Measurements from ENCODE around the gene CD164L2. TPM values are rescaled to one million over a fixed set of nuclear protein-coding genes. Genes with fewer than 3 reads are reported as not detected.

The CD164L2 gene
- total RNA-seq, 4 donors from 2014 or later = 0.50 to 0.63 (median 0.54) TPM; not detected in 1

DNA sequence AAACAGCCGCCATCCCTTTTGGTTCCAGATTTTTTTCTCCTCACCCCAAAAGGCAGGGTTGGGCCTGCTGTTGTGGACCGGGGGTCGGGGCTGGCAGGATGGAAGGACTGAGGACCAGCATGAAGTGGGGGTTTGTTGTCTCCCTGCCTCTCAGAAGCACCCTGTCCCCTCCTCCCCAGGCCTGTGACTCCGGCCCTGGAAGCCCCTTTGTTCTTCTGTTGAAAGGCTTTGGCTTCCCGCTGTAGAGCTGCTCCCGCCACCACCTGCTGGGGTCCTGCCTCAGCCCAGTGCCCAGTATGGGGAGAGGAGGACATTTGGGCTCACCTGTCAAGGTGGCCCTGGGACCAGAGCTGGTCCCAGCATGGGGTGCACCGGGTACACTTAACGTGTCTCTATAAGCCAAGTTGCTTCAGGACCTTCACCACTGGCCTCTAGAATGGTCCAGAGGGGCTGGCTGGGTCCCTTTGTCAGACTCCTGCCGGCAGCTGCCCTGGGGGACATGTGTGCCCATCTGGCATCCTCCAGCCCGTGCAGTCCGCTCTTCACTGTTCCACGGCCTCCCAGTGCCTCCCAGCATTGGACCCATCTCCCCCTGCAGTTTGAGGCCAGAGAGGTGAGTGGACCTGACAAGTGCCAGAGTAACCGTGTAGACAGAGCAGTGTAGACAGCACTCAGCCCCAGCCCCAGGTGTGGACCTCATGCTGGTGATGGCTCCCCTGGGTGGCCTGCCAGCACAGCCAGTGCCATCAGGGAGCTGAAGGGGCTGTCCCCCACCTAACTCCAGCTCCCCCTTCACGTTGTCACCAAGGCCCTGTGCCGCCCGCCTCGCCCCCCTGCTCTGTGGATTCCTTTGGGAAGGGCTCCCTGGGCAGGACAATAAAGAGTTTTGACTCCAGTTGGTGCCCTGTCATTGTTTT, 47.4 kb downstream of the CD164L2 start:
- Histone ChIP-seq H3K27ac (no peak overlapping the region), H3K4me1 (no peaks in the 10 kb centered on the region), H3K4me3 (replicated peaks in 1 of 3) (no peak overlapping the region), H3K36me3 (peaks cover 10 to 44% of the 10 kb centered on the region in 2 donors), H3K27me3 (no peaks in the 10 kb centered on the region), H3K9me3 (no peaks in the 10 kb centered on the region)
- intact Hi-C loops (cut with DNase I) = no loop called here
- TF ChIP-seq, protein P1, sequence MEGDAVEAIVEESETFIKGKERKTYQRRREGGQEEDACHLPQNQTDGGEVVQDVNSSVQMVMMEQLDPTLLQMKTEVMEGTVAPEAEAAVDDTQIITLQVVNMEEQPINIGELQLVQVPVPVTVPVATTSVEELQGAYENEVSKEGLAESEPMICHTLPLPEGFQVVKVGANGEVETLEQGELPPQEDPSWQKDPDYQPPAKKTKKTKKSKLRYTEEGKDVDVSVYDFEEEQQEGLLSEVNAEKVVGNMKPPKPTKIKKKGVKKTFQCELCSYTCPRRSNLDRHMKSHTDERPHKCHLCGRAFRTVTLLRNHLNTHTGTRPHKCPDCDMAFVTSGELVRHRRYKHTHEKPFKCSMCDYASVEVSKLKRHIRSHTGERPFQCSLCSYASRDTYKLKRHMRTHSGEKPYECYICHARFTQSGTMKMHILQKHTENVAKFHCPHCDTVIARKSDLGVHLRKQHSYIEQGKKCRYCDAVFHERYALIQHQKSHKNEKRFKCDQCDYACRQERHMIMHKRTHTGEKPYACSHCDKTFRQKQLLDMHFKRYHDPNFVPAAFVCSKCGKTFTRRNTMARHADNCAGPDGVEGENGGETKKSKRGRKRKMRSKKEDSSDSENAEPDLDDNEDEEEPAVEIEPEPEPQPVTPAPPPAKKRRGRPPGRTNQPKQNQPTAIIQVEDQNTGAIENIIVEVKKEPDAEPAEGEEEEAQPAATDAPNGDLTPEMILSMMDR (IDR thresholded peaks at IDR 0.05) = no peak
- TF ChIP-seq POLR2A (IDR thresholded peaks at IDR 0.05) = no peak
- 92 to 95% methylated on average over 13 to 16 of the region's 17 CpGs for WGBS, 2 donors
- DNase-seq = no peak

DNA sequence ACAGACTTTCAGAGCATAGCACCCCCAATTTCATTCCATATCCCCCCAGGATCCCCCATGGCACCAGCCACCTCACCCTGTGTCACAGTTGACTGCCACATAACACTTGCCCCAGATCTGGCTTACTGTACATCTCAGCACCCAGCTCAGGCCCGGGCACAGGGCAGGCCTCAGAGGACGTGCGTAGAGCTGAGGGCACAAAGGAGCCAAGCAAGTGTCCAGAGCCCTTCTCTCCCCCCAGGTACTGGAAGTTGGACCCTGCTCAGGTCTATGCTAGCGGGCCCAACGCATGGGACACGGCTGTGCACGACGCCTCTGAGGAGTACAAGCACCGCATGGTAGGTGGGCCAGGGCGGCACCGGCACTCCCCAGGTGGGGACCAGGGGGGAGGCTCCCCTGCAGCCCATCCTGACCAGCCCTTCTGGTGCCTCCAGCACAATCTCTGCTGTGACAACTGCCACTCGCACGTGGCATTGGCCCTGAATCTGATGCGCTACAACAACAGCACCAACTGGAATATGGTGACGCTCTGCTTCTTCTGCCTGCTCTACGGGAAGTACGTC, 49.3 kb downstream of the CD164L2 start:
- Histone ChIP-seq H3K4me3 (replicated peaks in 1 of 3) (no peak overlapping the region), H3K9me3 (no peaks in the 10 kb centered on the region), H3K27me3 (no peaks in the 10 kb centered on the region), H3K4me1 (no peaks in the 10 kb centered on the region), H3K36me3 (peaks cover 10 to 44% of the 10 kb centered on the region in 2 donors), H3K27ac (no peak overlapping the region)
- no peak for TF ChIP-seq POLR2A (IDR thresholded peaks at IDR 0.05)
- TF ChIP-seq, protein P1 (IDR thresholded peaks at IDR 0.05) = no peak
- intact Hi-C loops (cut with DNase I) = no loop called here
- no peak for DNase-seq
- WGBS, 2 donors = 95% methylated on average over 13 of the region's 17 CpGs; no CpG with 5 or more reads in 1 of the 2 donors

DNA sequence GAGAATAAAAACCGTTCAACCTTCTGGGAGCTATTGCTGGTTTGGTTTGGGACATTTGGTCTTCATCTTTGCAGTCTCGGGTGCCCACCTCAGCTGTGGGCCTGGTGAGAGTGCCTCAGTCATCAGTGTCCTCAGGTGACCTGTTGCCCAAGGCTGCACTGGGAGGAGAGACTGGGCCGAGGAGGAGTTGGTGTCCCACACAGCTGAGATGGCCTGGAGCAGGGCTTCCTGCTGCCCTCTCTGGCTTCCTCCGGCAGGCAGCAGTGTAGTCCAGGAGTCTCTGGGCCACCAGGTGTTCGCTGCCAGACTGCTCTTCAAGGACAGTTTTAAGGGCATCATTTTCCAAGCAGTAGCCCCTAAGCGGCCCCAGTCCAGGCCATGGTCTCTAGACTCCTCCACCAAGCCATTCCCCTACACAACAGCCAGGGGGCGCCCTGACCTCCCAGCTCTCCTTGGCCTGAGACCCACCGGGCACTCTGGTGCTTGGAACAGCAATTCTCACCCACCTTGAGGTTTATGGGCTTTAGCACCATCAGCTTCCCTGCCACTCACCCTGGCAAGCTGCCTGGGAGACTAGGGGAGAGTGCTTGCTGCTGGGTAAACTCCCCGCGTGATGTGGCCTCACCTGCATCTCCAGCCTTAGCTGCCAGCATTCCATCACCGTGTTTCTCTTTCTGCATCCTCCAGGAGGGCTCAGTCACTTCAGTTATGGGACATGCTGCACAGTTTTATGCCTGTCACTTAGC, 50.4 kb downstream of the CD164L2 start:
- TF ChIP-seq, protein P1 (IDR thresholded peaks at IDR 0.05) = peak; percentile 28 to 78 (median 62)
- TF ChIP-seq POLR2A (IDR thresholded peaks at IDR 0.05) = no peak
- Histone ChIP-seq H3K4me1 (no peaks in the 10 kb centered on the region), H3K9me3 (no peaks in the 10 kb centered on the region), H3K4me3 (replicated peaks in 1 of 3) (no peak overlapping the region), H3K27ac (no peak overlapping the region), H3K36me3 (peaks cover 10 to 44% of the 10 kb centered on the region in 2 donors), H3K27me3 (no peaks in the 10 kb centered on the region)
- 62 to 79% methylated on average over 7 to 11 of the region's 11 CpGs for WGBS, 2 donors
- DNase-seq = peak in 1 of 2 donors; percentile 30
- intact Hi-C loops (cut with DNase I) = no loop called here

DNA sequence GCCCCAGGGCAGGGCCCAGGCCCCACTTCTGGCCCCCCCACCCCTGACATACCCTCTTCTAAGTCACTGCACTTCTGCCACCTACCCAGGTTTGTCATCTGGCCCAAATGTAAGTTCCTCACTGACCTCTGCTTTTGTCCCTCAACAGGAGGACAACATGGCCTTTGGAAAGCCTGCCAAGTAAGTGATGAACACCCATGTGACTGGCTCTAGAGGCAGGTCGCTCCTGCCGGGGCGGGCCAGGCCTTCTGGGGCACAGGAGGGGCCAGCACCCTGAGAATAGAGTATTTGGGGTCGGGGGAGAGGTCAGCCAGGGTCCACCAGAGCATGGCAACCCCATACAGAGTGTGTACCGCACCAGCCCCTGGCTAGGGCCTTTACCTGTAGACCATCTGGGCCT, 51.2 kb downstream of the CD164L2 start:
- Histone ChIP-seq H3K36me3 (peaks cover 10 to 44% of the 10 kb centered on the region in 2 donors), H3K9me3 (no peaks in the 10 kb centered on the region), H3K27ac (no peak overlapping the region), H3K27me3 (no peaks in the 10 kb centered on the region), H3K4me1 (no peaks in the 10 kb centered on the region), H3K4me3 (replicated peaks in 1 of 3) (no peak overlapping the region)
- DNase-seq = no peak
- intact Hi-C loops (cut with DNase I) = no loop called here
- TF ChIP-seq, protein P1 (IDR thresholded peaks at IDR 0.05) = no peak
- no peak for TF ChIP-seq POLR2A (IDR thresholded peaks at IDR 0.05)
- 92 to 100% methylated on average over 1 to 5 of the region's 5 CpGs for WGBS, 2 donors

Measured in thyroid gland (tissue), 4 donors.